ENCODE data around the gene TPPP3. TPM values are rescaled to one million over a fixed set of nuclear protein-coding genes. Genes with fewer than 3 reads are reported as not detected.

The TPPP3 gene
- total RNA-seq, 1 experiment from 2014 or later, result 0.95 TPM

DNA sequence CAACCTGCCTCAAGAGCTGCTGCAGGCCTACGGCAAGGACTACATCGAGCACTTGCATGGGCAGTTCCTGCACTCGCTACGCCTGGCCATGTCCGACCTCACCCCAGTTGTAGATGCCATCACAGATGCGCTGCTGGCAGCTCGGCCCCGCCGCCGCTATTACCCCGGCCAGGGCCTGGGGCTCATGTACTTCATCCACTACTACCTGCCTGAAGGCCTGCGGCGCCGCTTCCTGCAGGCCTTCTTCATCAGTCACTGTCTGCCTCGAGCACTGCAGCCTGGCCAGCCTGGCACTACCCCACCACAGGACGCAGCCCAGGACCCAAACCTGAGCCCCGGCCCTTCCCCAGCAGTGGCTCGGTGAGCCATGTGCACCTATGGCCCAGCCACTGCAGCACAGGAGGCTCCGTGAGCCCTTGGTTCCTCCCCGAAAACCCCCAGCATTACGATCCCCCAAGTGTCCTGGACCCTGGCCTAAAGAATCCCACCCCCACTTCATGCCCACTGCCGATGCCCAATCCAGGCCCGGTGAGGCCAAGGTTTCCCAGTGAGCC, 43.4 kb upstream of the TPPP3 start:
- ChIA-PET POLR2A (no interaction called here), CTCF (no interaction called here)
- Histone ChIP-seq H3K27ac (ENCODE audit: low read length) (no peak overlapping the region), H3K4me1 (ENCODE audit: control insufficient read depth, insufficient read depth, low read length) (peaks cover 2% of the 10 kb centered on the region; the same call in 1 of the 2 replicates), H3K4me3 (ENCODE audit: low read depth in 2 of 2, low read length in 2 of 2) (no peak overlapping the region), H3K9me3 (ENCODE audit: control insufficient read depth, insufficient read depth, low read depth, low read length) (no peaks in the 10 kb centered on the region), H3K36me3 (ENCODE audit: control insufficient read depth, insufficient read depth, low read length) (no peaks in the 10 kb centered on the region), H3K27me3 (ENCODE audit: control insufficient read depth, insufficient read depth, low read length) (no peaks in the 10 kb centered on the region)
- in situ Hi-C loops (cut with HindIII; ENCODE audit: low pct_unique_long_range_greater_than_20kb, low sequenced_read_pairs) (no loop called here), intact Hi-C loops (cut with micrococcal nuclease; ENCODE audit: unreplicated experiment) (no loop called here)
- DNase-seq (ENCODE audit: low read depth, low spot score) (no peak), ATAC-seq (no peak)
- TF ChIP-seq, protein P1, sequence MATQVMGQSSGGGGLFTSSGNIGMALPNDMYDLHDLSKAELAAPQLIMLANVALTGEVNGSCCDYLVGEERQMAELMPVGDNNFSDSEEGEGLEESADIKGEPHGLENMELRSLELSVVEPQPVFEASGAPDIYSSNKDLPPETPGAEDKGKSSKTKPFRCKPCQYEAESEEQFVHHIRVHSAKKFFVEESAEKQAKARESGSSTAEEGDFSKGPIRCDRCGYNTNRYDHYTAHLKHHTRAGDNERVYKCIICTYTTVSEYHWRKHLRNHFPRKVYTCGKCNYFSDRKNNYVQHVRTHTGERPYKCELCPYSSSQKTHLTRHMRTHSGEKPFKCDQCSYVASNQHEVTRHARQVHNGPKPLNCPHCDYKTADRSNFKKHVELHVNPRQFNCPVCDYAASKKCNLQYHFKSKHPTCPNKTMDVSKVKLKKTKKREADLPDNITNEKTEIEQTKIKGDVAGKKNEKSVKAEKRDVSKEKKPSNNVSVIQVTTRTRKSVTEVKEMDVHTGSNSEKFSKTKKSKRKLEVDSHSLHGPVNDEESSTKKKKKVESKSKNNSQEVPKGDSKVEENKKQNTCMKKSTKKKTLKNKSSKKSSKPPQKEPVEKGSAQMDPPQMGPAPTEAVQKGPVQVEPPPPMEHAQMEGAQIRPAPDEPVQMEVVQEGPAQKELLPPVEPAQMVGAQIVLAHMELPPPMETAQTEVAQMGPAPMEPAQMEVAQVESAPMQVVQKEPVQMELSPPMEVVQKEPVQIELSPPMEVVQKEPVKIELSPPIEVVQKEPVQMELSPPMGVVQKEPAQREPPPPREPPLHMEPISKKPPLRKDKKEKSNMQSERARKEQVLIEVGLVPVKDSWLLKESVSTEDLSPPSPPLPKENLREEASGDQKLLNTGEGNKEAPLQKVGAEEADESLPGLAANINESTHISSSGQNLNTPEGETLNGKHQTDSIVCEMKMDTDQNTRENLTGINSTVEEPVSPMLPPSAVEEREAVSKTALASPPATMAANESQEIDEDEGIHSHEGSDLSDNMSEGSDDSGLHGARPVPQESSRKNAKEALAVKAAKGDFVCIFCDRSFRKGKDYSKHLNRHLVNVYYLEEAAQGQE (IDR thresholded peaks at IDR 0.05; ENCODE audit: insufficient read depth in 1 of 2, low read depth in 2 of 2, low read length in 1 of 2), result no peak
- TF ChIP-seq POLR2AphosphoS5 (IDR thresholded peaks at IDR 0.05; ENCODE audit: low read depth, low read length) (no peak), SIN3A (IDR thresholded peaks at IDR 0.05; ENCODE audit: borderline replicate concordance, insufficient read depth, low read depth, low read length) (no peak), TCF7L2 (IDR thresholded peaks at IDR 0.05; ENCODE audit: low read depth, low read length) (no peak)
- TF ChIP-seq, protein P2, sequence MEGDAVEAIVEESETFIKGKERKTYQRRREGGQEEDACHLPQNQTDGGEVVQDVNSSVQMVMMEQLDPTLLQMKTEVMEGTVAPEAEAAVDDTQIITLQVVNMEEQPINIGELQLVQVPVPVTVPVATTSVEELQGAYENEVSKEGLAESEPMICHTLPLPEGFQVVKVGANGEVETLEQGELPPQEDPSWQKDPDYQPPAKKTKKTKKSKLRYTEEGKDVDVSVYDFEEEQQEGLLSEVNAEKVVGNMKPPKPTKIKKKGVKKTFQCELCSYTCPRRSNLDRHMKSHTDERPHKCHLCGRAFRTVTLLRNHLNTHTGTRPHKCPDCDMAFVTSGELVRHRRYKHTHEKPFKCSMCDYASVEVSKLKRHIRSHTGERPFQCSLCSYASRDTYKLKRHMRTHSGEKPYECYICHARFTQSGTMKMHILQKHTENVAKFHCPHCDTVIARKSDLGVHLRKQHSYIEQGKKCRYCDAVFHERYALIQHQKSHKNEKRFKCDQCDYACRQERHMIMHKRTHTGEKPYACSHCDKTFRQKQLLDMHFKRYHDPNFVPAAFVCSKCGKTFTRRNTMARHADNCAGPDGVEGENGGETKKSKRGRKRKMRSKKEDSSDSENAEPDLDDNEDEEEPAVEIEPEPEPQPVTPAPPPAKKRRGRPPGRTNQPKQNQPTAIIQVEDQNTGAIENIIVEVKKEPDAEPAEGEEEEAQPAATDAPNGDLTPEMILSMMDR (IDR thresholded peaks at IDR 0.05), result no peak
- BruUV-seq (replicated peaks), result no TSS peak

GRCh38 chr16:67435758-67436164, 42.5 kb upstream of the TPPP3 start:
- ATAC-seq (no peak), DNase-seq (ENCODE audit: low read depth, low spot score) (no peak)
- H3K36me3 ChIP-seq (ENCODE audit: control insufficient read depth, insufficient read depth, low read length), result no peaks in the 10 kb centered on the region
- in situ Hi-C loops (cut with HindIII; ENCODE audit: low pct_unique_long_range_greater_than_20kb, low sequenced_read_pairs), result no loop called here
- ChIA-PET POLR2A (no interaction called here), CTCF (interaction anchor here (0.6 kb wide), 1 partner anchor 34 kb away, joined by 3 read pairs; no protein-coding TSS in a partner anchor)
- peaks cover 2% of the 10 kb centered on the region; the same call in 1 of the 2 replicates for H3K4me1 ChIP-seq (ENCODE audit: control insufficient read depth, insufficient read depth, low read length)
- TF ChIP-seq, protein P1 (IDR thresholded peaks at IDR 0.05; ENCODE audit: insufficient read depth in 1 of 2, low read depth in 2 of 2, low read length in 1 of 2), result no peak
- TF ChIP-seq, protein P2 (IDR thresholded peaks at IDR 0.05), result no peak
- TF ChIP-seq POLR2AphosphoS5 (IDR thresholded peaks at IDR 0.05; ENCODE audit: low read depth, low read length), result no peak
- no peak for TF ChIP-seq SIN3A (IDR thresholded peaks at IDR 0.05; ENCODE audit: borderline replicate concordance, insufficient read depth, low read depth, low read length)
- no peak for TF ChIP-seq TCF7L2 (IDR thresholded peaks at IDR 0.05; ENCODE audit: low read depth, low read length)
- H3K27me3 ChIP-seq (ENCODE audit: control insufficient read depth, insufficient read depth, low read length), result no peaks in the 10 kb centered on the region
- intact Hi-C loops (cut with micrococcal nuclease; ENCODE audit: unreplicated experiment), result no loop called here
- BruUV-seq (replicated peaks), result no TSS peak
- H3K27ac ChIP-seq (ENCODE audit: low read length), result no peak overlapping the region
- H3K9me3 ChIP-seq (ENCODE audit: control insufficient read depth, insufficient read depth, low read depth, low read length), result no peaks in the 10 kb centered on the region
- no peak overlapping the region for H3K4me3 ChIP-seq (ENCODE audit: low read depth in 2 of 2, low read length in 2 of 2)
